EL (cell line): Measurements from ENCODE around the gene RNF175.

Experiments
- DNase-seq: peaks from one replicate; pipeline ENCODE4 v3.0.0-alpha.2; 2016

RNF175 gene

DNA sequence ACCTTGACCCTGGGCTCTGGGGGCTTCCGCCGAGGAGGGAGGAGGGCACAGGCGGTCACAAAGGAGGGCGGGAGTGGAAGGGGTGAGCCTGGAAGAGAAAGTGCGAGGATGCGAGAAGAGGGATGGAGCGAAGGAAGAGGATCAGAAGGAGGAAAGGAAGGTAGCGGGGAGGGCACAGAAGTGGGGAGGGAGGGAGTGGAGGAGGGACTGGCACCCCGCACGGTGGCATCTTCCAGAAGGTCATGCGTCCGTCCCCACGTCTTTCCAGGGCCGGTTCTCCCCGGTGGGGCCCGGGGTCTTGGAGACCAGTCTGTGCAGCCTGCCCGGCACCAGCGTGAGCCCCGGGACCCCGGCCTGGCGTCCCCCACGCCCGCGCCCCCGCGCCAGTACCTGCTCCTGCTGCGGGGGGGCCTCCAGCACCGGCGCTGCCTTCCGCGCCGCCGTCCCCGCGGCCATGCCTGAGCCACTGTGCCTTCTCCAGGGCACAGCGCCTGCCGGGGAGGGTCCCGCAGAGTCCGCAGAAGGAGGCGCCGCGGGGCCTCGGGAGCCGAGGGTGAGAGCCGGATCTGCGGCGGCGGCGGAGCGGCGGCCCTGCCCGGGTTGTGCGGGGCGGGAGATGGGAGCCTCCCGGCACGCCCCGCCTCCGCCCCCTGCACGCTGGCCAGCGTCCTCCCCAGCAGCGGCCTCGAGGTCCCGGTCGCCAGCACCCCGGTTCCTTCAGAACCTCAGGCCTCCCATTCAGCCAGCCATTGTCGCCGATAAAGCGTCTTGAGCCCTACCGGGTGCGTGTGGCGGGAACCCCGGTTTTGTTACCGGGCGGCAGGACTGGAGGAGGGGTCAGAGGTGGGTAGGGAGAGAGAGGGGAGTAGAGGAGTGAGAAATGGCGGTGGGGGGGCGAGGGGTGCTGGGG, at the start of gene RNF175:
RNF175 (minus strand) TSS at position 618 of the 910 bp plus-strand sequence; CDS start at position 456, 162 bp downstream.
- DNase-seq = peak; percentile 5

DNA sequence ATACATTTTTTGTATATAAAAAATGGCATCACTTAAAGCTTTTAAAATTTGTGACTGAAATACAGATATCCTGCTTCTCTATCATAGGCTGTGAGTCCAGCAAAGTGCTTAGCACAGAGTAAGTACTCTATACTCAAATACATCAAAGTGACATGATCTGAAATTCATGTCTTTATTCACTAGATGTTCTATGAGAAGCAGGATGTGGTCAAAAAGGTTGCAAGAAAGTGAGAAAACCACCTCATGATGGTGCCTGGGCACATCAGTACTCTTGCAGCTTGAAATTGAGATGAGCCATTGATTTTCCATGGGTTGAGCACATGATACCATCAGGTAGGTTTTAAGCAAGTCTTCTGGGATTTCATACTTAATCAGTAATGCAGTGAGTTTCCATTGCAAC, 49.5 kb upstream of the RNF175 start:
- DNase-seq = no peak

DNA sequence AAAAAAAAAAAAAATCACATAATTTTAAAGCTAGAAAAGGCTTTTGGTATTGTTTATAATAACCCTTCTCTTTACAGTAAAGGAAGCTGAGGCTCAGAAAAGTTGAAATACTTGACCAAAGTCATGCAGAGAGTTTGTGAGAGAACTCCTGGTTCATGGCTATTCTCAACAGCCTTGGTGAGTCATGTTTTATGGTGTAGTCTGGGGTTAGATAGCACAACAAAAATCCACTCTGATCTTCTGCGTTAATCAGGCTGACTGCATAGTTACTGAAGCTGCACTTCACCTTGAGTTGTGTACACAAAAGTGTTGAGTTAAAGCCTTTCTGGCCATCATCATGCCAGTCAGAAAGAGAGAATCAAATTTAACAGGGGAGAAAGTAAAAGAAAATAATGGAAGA, 48.4 kb upstream of the RNF175 start:
- no peak for DNase-seq

DNA sequence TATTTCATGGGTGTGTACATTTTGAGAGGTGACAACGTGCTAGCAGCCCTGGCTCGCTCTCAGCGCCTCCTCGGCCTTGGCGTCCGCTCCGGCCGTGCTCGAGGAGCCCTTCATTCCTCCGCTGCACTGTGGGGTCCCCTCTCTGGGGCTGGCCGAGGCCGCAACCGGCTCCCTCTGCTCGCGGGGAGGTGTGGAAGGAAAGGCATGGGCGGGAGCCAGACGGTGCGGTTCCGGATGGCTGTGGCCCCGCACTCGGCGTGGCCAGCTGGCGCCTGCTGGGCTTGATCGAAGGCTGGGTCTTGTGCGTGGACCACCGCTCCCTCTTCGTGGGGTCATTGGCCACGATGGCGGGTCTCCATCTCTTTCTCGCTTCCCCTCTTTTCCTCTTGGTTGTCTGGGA, 46.2 kb upstream of the RNF175 start:
- DNase-seq = no peak

DNA sequence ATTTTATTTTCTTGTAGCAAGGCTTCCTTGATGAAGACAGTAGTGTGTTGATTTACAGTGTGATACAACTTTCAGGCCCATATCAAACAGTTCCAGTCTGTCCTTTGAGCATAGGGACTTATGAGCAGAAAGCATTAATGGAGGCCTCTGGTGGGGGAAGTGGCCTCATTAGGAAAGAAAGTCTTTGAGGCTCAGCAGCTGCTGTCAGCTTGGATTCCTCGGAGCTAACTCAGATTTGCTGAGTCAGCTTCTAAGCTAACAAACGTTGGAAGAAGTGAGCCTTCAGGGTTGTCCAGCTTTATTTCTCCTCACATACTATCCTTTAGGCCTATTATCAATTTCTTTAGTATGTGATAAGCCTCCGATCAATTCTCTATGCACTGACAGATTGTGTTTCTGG, 44.9 kb upstream of the RNF175 start:
- DNase-seq = no peak

DNA sequence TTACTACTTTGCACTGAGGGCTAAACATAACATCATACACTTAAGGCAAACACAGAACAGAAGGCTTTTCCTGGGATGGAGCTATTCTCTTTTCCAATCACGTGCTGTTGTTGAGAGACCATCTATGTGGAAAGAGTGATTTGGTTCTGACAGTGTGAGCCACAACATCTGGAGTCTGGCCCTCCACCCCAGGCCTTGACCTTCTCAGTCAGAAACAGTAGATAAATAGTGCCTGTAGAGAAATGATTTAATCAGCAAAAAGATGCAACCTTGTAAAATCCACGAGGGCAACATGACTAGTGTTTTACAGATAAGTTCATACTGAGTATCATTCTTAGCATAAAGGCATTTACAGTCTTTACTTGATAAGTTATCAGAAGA, 39.9 kb upstream of the RNF175 start:
- no peak for DNase-seq

DNA sequence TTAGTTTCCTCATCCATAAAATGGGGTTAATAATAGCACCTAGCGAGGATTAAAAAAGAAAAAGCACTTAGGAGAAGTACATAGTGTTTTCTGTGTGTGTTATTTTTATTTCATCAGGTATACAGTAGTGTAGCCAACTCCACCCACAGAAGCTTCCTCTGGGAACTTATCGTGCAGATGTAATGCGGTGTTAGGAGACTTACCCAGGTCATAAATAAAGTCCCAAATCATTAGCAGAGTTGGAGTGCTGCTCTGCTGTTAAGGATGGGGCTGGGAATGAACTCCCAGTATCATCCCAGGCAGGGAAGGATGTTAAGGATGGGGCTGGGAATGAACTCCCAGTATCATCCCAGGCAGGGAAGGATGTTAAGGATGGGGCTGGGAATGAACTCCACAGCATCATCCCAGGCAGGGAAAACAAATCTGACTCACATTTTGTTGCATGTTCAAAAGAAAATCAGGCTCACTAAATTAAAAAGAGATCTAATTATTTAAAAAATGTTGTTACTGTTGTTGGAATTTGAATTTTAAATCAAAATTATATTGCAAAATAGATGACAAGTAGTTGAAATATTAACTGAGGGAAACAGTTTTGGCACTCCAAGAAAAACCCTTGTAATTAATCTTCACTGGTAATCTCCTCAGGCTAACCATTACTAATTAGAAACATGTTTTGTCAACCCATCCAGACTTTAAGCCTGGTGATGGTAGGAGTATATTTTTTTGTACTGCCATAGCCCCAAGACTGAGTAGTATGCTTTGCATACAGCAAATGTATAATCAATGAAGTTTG, 39.3 kb upstream of the RNF175 start:
- DNase-seq = no peak

DNA sequence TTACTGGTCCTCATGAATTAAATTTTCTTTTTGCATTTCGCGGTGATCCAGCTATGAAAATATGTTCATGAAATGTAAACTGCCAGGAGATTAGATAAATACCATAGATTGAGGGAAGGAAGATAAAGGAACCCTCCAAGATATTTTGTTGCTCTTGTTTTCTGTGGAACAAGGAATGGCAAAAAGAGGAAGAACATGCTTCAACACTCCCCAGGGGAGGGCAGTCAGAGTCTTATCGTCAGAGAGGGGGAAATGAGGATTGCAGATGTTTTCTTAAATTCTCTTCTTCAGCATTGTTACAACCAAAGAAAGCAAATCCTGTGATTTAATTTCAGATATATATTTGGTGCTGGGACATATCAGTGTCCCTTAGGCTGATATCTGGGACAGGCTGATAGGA, 38.6 kb upstream of the RNF175 start:
- DNase-seq = no peak

DNA sequence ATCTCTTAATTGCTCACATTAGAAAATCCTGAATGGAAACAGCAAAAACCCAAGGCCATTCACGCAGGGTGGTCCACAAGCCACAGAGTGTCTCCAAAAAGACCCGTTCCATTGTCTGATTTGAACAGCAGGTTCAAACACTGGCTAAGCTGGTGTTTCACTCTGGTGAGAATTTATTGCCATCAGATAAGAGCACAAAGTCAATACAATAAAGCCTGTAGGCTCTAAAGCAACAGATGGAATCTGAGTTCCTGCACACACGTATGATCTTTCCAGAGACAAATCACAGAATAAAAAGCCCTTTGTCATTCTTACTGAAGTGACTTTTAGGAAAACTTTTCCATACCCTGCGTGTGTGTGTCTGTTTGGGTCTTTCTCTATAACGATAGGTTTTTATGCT, 34.2 kb upstream of the RNF175 start:
- DNase-seq = no peak

DNA sequence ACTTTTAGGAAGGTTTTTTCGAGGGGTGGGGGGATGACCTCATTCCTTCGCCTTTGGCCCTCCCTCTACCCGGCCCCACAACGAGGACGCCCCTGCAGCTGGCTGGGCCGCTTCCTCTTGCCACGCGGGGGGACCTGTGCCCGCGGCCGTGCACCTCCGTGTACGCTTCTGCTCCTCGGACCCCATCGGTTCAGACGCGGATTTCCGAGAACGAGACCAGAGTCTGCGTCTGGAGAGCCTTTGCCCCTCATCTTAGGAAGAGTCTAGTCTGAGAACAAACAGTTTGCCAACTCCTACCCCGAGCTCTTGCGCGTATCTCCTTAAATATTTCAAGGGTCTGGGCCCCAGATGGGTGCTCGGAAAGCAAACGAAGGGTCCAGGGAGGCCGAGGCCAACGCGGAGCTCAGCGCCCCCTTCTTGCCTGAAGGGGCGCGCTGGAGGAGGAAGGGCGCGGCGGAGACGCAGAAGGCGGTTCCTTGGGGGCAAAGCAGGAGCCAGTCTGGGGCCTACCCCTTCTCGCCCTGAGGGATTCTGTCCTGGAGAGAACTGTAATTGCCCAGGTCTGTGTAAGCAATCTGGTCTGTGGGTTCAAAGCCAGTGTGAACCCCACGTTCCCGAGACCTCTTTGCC, 32.9 kb upstream of the RNF175 start:
- no peak for DNase-seq

DNA sequence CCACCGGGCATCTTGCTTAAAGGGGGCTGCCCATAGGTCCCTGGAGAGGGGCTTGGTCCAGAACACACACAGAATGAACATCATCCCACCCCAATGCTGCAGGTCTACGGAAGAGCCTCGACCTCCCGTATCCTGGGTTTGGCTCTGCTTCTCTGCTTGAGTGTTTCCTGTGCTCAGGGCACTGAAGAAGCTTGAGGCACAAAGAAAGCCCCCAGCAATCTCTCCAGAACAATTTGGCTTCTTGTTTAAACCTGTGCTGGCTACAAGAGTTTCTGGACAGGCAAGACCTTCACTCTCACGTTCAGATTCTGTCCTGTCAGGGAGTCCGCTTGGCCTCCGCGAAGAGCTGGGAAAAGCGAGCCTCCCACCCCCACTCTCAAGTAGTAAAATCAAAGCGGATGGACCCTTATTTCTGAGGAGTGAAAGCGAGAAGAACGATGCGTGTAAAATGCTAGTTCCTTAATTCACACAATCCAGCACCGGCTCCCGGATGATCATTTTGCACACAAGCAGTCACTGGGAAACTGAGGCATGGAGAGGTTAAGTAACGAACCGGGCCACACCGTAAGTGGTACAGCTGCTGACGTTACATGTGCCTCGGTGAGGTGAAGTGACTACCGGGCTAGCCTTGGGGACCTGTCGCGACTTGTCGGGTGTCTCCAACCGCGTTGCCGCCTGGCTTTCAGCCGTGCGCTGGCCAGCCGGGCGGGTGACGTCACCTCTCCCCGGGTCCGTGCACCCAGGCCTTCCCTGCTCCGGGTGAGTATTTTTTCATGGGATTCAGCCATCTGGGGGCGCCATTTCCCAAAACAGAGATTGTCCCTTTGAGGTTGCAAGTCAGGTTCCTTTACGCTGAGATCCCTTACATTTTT, 32.2 kb upstream of the RNF175 start:
- peak; percentile 49 for DNase-seq

DNA sequence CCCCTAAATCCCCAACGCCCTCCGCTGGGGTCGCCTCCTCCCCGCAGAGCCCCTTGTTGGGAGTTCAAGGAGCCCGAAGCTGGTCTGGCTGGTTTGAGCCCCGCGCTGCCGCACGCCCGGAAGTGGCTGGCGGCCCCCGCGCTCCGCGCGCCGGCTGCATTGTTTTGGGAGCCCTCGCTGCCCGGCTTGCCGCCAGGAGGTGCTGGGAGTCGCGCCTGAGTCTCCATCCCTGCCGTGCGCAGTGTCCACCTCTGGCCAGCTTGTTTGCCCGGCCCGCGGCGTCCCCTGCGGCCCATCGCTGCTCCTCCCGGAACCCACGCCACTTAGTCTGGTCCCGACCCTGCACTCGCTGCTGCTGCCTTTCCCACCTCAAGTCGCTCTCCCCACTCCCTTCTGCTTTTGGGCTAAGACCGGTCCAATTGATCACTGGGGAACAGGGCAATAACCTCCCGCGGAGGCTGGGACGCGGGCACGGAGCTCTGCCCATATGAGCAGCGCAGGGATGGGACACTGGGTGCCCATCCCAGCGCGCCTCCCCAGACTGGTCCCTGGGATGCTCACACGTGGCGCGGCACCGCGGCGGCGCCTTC, 31.2 kb upstream of the RNF175 start:
- peak; percentile 20 for DNase-seq

DNA sequence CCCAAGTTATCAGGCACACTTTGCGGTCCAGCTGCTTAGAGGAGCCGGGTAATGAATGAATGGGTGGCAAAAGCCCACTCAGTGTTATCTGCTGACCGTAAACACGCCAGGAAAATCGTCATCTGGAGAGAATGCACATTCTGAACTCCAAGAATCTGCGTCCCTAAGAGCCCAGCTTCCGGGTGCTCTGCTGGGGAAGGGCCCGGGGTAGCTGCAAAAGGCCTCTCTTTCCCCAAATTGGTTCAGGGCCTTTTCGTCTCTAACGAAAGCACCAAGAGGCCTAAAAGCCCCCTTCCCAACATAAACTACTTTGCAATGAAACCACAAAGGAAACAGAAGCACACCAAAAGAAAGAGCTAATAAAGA, 30.7 kb upstream of the RNF175 start:
- no peak for DNase-seq

DNA sequence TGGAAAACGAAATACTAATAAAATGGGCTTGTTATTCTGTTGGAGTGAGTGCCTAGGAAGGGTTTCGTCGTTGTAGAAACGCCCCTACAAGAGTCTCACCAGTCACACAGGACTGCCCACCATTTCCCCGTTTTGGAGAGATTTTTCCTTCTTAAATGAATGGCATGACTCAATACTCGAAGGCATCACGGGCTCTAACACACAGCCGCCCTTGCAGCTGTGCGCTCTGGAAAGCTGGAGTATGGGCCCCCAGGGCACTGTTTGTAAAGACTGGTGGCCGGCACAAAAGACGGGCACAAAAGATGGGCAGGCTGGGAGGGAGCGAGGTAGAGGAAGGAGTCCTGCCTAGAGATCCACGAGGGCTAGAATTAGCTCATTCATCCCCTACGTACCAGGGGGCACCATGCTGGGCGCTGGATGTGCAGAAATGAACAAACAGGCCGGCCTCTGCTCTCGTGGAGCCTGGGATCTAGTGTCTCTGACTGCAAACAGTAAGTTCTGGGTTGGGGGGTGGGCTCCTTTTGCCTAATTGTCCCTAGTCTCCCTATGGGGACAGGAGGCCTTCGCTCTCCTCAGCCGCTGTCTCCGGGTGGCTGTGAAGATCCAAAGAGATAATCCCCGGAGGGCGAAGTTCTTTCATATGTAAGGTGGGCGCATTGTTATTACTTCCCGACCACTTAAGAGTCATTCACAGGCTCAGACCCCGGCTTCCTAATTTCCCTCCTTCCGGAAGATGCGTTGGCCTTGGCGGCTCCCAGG, 30.1 kb upstream of the RNF175 start:
- DNase-seq = no peak

DNA sequence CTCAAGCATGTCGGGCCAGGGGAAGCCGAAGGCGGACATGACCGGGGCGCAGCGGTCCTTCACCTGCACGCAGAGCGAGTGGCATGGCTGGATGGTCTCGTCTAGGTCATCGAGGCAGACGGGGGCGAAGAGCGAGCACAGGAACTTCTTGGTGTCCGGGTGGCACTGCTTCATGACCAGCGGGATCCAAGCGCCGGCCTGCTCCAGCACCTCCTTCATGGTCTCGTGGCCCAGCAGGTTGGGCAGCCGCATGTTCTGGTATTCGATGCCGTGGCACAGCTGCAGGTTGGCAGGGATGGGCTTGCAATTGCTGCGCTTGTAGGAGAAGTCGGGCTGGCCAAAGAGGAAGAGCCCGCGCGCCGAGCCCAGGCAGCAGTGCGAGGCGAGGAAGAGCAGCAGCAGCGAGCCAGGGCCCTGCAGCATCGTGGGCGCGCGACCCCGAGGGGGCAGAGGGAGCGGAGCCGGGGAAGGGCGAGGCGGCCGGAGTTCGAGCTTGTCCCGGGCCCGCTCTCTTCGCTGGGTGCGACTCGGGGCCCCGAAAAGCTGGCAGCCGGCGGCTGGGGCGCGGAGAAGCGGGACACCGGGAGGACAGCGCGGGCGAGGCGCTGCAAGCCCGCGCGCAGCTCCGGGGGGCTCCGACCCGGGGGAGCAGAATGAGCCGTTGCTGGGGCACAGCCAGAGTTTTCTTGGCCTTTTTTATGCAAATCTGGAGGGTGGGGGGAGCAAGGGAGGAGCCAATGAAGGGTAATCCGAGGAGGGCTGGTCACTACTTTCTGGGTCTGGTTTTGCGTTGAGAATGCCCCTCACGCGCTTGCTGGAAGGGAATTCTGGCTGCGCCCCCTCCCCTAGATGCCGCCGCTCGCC, 28.8 kb upstream of the RNF175 start, which contains the start of gene SFRP2:
SFRP2 (minus strand) TSS at position 671 of the 864 bp plus-strand sequence; CDS start at position 423, 248 bp downstream.
- DNase-seq = no peak

DNA sequence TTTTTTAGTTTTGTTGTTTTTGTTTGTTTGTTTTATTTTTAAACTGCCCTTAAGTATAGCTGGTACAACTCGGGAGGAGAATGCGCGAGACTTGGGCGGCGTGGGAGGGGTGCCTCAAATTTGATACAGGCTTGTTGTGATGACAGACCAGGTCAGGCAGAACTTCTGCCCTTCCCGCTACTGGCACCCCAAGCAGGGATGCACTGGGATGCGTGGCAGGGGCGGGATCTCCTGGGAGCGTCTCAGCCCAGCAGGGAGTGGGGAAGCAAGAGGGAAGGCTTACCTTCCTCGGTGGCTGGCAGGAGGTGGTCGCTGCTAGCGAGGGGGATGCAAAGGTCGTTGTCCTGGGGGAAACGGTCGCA, 28.2 kb upstream of the RNF175 start:
- DNase-seq = no peak

DNA sequence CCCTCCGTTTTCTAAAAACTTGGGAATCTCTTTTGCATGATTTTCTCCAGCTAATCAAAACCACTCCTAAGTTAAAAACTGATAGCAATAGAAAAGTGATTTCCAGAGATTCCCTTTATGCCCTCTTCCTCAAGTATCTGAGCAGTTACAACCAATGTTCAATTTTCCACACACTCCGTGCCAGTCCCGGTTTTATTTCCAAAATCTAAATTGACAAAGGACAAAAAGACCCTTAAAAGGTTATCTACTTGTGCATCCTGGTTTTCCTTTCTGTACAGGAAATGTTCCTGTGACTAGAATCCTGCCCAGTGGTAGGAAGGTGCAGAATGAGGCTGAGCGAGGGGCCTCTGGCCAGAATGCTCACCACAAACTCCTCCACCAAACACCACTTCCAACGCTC, 27.8 kb upstream of the RNF175 start:
- DNase-seq = no peak

DNA sequence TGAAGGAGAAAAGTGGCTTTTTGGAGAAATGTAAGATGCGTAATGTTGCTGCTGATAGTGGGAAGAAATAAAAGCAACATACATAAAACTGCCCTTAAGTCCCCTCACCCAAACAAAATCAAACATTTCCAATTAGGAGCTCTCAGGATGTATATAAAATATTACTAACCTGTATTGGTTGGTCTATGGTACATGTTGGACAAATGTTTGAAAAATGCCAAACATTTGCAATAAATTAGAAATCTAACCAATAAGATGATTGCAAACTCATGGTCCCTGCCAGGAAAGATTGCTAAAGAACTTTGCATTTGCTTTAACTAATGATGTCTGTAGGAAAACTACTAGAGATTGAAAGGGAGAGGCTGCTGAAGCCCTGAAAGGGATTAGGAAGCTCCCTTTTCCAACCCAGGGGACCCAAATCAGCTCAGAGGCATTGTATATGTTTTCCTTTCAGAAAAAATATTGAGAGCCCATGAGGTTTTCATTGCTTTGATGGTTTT, 27.3 kb upstream of the RNF175 start:
- DNase-seq = no peak

DNA sequence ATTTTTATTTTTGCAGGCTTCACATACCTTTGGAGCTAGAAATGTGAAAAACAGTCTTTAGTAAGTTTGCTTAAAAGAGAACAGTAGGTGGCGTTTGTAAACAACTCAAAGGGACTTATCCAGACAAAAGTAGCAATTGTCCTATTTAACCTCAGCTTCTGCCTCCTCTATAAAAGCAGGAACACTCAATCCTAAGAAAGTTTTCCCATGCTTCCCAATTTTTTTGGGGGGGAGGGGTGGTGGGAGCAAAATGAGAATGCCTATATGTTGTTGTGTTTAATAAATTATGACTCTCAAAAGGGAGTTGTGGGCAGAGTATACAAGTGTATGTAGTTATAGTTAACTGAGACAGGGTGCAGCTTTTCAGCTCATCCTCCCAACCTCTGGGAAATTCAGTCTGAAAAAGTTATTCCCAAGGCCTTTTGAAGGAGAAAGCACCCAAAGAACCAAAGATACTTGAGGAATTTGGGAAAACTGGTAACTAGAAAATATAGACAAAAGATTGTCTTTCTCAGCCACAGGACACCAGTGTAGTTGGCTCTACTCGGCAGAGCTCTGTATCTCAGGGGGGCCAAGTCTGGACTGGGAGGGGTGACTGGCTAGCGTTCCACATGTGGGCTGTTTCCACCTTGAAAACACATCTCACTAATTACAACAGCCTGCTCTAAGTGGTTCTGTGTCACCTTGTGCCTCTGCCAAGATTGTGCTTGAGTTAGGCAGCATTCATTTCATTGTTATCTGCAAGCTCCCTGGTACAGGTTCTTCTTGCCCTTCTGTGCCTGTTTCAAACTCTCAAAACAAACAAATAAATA, 26.3 kb upstream of the RNF175 start:
- no peak for DNase-seq
